SK-MEL-5 (cell line): Measurements from ENCODE around the gene SWSAP1. TPM values are rescaled to one million over a fixed set of nuclear protein-coding genes. Genes with fewer than 3 reads are reported as not detected.

Experiments used
- DNase-seq: peaks from one replicate; pipeline ENCODE4 v3.0.0-alpha.2; 2016; ENCODE audit warnings: low read depth, low spot score
- in situ Hi-C: cut with HindIII; loops from 2 replicates; pipeline ENCODE4 v1.10.0; 2016; ENCODE audit warnings: low sequenced_read_pairs, high pct_unique_total_duplicates, low pct_unique_long_range_greater_than_20kb
- small RNA-seq, 2 experiments: library from RNA; depleted of rRNA; stranded (forward); fragments of <200 nt; gene quantifications; one replicate each; pipeline ENCODE3, GENCODE V24; 2014
- total RNA-seq: library from RNA; depleted of rRNA; stranded (reverse); fragments of >200 nt; shearing (Covaris generic); gene quantifications from 2 replicates; pipeline ENCODE4 v1.2.3, GENCODE V29; 2014; rRNA removed

Gene SWSAP1
- total RNA-seq, 1 experiment from 2014 or later = 2.4 TPM

DNA sequence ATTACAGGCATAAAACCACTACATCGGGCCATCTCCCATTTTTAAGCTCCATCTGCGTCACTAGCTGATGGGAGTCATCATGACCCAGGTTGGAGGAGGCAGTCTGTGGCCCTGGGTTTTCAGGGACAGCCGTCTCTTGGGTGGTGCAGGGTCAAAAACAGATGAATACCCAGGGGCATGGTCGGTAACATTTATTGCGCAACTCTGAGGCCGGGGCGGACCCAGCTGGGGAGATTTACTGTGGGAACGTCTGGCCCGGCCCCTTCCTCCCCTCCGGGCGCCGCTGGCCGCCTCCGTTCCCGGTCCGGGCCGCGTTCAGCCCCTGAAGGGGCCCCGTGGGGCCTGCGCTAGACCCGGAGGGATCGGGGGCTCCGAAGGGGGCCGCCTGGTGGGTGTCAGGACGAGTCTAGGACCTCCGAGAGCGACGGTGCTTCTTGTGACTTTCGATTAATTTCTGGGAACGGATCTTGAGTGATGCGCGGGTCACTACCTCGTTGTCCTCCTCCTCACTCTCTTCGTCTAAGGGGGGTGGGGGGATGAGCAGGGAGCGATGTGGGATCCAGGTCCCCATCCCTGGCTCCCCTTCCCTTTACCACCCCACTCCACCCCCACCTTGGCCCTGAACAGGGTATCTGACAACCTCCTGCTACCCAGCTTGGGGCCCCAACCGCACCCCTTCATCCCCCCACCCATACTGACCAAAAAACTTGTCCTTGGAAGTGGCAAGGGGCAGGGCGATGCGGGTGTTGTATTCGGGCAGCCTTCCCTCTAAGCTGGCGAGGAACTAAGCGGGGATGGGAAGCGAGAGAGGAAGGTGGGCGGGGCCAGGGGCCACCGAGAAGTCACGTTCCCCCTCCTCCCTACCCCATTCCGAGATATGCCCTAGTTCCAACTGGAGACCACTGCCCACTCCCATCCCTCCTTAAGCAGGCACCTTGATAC lies 46.2 kb downstream of the SWSAP1 start:
- in situ Hi-C loops = no loop called here
- no peak for DNase-seq

GRCh38 chr19:11421371-11422098 lies 47.1 kb downstream of the SWSAP1 start:
- in situ Hi-C loops = no loop called here
- DNase-seq = no peak

DNA sequence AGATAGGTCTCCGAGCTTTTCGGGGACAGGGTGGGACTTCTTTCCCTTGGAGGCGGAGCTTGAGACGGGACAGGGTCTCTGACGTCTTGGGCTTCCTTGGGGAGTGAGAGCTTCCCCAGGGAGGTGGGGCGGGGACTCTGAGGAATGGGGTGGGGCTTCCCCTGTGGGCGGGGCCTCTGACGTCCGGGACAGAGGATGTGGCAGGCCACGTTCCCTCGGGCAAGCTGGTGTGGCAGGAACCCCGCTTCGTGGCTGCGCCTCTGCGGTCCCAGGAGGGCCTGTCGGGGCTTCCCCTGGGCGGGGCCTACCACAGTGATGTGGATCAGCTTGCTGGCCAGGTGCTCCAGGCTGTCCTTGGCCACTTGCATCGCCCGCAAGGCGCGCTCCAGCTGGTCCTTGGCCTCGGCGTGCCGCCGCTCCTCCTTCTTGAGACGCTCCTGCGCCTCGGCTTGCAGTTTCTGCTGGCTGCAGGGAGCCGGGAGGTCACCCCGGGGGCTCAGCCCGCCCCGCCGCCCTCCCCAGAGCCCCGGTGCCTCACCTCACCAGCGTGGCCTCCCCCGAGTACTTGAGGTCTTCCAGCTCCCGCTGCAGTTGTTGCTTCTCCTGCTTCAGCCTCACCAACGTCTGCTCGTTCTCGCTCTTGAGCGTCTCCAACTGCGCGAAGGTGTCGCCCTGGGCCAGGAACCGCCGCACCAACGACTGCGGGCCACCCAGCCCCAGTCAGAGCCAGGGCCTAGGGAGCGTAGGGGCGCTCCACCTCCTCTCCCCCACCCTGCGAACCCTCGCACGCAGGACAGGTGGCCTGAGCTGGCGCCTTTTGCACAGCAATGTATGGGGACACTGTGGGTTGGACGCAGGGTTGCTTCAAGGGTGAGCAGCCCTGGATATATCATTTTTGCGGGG lies 47.9 kb downstream of the SWSAP1 start:
- DNase-seq = no peak
- in situ Hi-C loops = no loop called here

GRCh38 chr19:11423164-11423790 lies 48.8 kb downstream of the SWSAP1 start:
- in situ Hi-C loops = no loop called here
- no peak for DNase-seq

GRCh38 chr19:11423791-11424181 lies 49.3 kb downstream of the SWSAP1 start:
- no peak for DNase-seq
- in situ Hi-C loops = no loop called here

Small RNA genes within 50 kb of the gene (small RNA-seq; reads per million reads assigned to genes)
- 0 reads per million in 2 experiments for gene RF00019

Other genes starting within 250 kb of the SWSAP1 start
- 18.7 and 23.4 TPM in 2 replicates for gene SPC24, start 218.9 kb upstream of the SWSAP1 start, total RNA-seq
- gene KANK2, start 177.1 kb upstream of the SWSAP1 start, total RNA-seq = 10.7 and 10.9 TPM in 2 replicates
- not detected in 2 replicates for gene ANGPTL8, start 135.0 kb upstream of the SWSAP1 start, total RNA-seq
- 3.5 and 3.9 TPM in 2 replicates for gene DOCK6, start 112.1 kb upstream of the SWSAP1 start, total RNA-seq
- gene TSPAN16, start 78.5 kb upstream of the SWSAP1 start, total RNA-seq = not detected in 2 replicates
- gene RAB3D, start 35.0 kb upstream of the SWSAP1 start, total RNA-seq = 7.6 and 9.3 TPM in 2 replicates
- gene TMEM205, start 28.4 kb upstream of the SWSAP1 start, total RNA-seq = 79.4 and 87.3 TPM in 2 replicates
- gene CCDC159, start 28.1 kb upstream of the SWSAP1 start, total RNA-seq = 1.5 and 1.7 TPM in 2 replicates
- 4.9 and 7.6 TPM in 2 replicates for gene PLPPR2, start 19.2 kb upstream of the SWSAP1 start, total RNA-seq
- 8.0 and 9.2 TPM in 2 replicates for gene EPOR, start 9.6 kb downstream of the SWSAP1 start, total RNA-seq
- 2.0 and 2.2 TPM in 2 replicates for gene RGL3, start 44.6 kb downstream of the SWSAP1 start, total RNA-seq
- 0.08 TPM in 1 of 2 replicates, not detected in the other for gene ODAD3, start 60.5 kb downstream of the SWSAP1 start, total RNA-seq
- gene PRKCSH, start 61.0 kb downstream of the SWSAP1 start, total RNA-seq = 93.9 and 122 TPM in 2 replicates
- gene ELAVL3, start 106.4 kb downstream of the SWSAP1 start, total RNA-seq = not detected in 2 replicates
- 1.6 and 5.6 TPM in 2 replicates for gene ZNF653, start 131.2 kb downstream of the SWSAP1 start, total RNA-seq
- 47.8 and 56.9 TPM in 2 replicates for gene ECSIT, start 154.5 kb downstream of the SWSAP1 start, total RNA-seq
- gene CNN1, start 164.2 kb downstream of the SWSAP1 start, total RNA-seq = not detected in 2 replicates
- 34.5 and 44.1 TPM in 2 replicates for gene ELOF1, start 184.6 kb downstream of the SWSAP1 start, total RNA-seq
- gene ACP5, start 203.0 kb downstream of the SWSAP1 start, total RNA-seq = 64.7 and 68.3 TPM in 2 replicates
- gene ZNF627, start 222.8 kb downstream of the SWSAP1 start, total RNA-seq = 12.6 and 13.2 TPM in 2 replicates